RPMI8226 (cell line): ENCODE results near the gene PEAK3.

ENCODE experiments used
- DNase-seq: peaks from one replicate; pipeline ENCODE4 v3.0.0-alpha.2; 2015

PEAK3 gene

DNA sequence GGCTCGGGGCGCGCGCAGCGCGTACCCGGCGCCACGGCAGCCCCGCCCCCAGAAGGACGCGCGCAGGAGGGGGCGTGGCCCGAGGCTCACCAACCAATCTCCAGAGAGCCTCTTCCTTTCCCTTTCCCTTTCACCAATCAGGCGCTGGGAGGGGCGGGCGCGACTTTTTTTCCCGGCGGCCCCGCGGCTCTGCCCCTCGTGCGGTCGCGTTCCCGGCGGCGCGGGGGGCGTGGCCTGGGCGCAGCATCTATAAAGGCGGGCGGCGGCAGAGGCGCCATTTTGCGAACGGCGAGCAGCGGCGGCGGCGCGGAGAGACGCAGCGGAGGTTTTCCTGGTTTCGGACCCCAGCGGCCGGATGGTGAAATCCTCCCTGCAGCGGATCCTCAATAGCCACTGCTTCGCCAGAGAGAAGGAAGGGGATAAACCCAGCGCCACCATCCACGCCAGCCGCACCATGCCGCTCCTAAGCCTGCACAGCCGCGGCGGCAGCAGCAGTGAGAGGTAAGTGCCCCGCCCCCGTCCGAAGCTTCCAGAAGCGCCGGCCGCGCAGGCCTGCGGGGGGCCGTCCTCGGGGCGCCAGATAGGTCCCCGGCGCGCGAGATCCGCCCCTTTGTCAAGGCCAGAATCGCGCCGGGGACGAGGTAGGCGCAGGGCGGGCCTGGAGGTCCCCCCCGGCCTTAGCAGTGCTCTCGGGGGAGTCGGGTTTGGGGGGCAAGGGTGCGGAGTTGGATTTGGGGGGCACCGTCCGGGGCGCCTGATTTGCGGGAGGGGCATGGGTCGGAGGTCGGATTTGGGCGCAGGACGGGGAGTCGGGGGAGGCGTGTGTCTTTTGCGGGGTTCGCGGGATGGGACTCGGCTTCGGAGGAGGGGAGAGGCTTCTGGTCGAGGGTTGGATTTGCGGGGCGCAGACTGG is 12.5 kb downstream of the PEAK3 start:
- DNase-seq, result peak; percentile 97

DNA sequence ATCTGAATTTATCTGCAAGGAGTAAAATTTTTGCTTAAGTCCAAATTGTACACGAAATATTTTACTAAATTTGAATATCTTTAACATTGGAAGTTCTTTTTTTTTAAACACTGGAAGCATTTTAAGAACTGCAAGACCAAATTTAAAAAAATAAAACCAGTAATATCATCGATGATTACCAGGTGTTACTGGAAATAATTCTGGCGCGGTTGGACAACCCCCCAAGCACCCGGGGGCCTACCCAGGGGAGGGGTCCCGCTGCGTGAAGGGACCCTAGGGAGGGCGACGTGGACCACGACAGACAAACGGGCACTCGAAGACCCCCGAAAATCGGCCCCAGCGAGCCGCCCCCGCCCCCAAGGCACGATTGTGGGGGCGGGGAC is 13.1 kb downstream of the PEAK3 start:
- no peak for DNase-seq

- DNase-seq, result no peak
These were observed 13.5 kb downstream of the PEAK3 start for GRCh38 chr19:2268480-2268830.

DNA sequence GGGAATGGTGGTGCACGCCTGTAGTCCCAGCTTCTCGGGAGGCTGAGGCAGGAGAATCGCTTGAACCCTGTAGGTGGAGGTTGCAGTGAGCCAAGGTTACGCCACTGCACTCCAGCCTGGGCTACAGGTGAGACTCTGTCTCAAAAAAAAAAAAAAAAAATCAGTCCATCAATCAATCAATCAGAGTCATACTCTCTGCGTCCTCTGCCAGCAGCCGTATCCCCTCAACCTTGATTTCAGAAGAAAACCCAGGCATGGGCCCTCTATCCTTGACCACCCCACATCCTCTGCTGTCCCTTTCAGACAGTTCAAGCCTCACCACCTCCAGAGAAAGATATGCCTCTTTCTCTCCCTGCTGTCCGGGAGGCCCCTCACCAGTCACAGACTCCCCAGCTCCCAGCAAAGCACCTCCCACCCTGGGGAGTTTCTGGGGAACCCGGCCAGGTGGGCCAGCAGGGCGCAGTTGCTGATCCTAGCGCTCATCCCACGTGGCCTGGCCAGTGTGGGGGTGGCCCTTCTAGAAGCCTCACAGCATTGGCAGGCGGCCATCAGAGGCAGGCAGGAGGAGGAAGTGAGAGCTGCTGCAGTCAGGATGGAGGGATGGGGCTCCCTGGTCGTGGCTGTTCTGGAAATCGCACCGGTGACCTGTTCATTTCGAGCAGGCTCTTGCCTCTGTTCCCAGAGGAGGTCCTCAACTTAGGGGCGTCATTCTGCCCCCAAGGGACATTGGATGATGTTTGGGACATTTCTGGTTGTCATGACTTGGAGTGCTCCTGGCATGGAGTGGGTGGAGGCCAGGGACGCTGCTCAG is 15.6 kb downstream of the PEAK3 start:
- DNase-seq, result peak; percentile 98

DNA sequence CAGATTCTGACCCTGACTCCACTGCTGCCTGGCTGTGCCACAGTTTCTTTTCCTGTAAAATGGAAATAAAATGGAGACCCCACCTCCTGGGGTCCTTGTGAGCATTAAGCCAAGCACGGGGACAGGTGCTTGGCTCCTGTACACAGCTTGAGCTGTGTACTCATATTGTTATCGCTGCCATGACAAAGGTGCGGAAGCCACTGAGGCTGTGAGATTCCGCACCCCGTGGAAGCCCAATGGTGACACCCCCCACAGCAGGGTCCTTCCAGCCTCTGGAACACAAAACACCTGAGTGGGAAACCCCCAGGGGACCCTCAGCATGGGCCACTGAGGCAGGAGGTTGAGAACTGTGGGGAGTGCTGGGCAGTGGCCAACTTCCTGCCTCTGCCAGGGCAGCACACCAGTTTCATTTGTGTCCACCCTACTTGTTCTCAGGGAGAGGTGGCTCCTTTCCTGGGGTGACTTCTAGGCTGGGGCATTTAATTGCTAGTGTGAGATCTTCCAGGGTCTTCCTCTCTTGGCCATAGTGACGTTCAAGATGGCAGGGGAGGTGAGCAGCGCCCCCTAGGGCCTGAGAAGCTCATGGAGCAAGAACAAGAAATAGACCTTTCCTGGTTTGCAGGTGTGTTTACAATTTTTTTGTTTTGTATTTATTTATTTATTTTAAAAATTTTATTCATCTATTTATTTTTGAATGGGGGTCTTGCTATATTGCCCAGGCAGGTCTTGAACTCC is 20.4 kb downstream of the PEAK3 start:
- peak; percentile 66 for DNase-seq

DNA sequence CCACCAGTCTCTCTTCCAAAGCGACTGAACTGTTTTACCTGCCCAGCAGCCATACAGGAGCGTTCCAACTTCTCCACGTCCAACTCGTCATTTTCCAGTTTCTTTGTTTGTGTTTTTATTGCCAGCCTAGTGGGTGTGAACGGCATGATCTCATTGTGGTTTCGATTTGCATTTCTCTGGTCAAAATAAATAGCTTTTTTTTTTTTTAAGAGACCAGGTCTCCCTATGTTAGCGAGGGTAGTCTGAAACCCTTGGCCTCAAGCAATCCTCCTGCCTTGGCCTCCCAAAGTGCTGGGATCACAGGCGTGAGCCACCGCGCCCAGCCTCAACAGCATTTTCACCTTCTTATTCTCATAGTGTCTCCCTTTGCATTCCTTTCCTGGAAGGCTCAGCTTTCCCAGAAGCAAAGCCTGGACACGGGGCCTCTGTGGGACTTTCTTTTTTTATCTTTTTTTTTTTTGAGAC is 21.6 kb downstream of the PEAK3 start:
- DNase-seq, result peak; percentile 60

- DNase-seq, result no peak
These were observed 22.6 kb downstream of the PEAK3 start for GRCh38 chr19:2259336-2259735.

- DNase-seq, result peak; percentile 85
These were observed 25.8 kb downstream of the PEAK3 start, which contains the start of gene JSRP1 for GRCh38 chr19:2255982-2256685. JSRP1 (minus strand) TSS chr19:2256417; CDS start chr19:2255314, 1,103 bp downstream.

GRCh38 chr19:2255112-2255845 is 26.7 kb downstream of the PEAK3 start:
- peak; percentile 49 for DNase-seq

GRCh38 chr19:2254064-2254872 is 27.7 kb downstream of the PEAK3 start:
- DNase-seq, result no peak

- peak; percentile 53 for DNase-seq
These were observed 28.6 kb downstream of the PEAK3 start for GRCh38 chr19:2253106-2254063.

DNA sequence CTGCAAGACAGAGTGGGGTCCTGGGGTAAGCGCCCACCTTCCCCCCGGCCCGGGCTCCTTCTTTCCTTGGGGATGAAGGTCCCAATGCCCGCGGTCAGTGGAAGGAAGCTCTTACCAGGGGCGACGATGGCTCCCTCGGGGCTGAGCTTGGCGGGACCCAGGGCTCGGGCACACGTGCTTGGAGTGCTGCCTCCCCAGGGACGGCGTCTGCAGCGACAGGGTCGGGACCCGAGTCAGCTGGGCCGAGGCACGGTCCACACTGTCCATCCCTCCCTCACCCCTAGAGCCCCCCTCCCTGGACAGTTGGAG is 29.2 kb downstream of the PEAK3 start:
- no peak for DNase-seq

GRCh38 chr19:2252055-2252796 is 29.7 kb downstream of the PEAK3 start:
- DNase-seq, result no peak

DNA sequence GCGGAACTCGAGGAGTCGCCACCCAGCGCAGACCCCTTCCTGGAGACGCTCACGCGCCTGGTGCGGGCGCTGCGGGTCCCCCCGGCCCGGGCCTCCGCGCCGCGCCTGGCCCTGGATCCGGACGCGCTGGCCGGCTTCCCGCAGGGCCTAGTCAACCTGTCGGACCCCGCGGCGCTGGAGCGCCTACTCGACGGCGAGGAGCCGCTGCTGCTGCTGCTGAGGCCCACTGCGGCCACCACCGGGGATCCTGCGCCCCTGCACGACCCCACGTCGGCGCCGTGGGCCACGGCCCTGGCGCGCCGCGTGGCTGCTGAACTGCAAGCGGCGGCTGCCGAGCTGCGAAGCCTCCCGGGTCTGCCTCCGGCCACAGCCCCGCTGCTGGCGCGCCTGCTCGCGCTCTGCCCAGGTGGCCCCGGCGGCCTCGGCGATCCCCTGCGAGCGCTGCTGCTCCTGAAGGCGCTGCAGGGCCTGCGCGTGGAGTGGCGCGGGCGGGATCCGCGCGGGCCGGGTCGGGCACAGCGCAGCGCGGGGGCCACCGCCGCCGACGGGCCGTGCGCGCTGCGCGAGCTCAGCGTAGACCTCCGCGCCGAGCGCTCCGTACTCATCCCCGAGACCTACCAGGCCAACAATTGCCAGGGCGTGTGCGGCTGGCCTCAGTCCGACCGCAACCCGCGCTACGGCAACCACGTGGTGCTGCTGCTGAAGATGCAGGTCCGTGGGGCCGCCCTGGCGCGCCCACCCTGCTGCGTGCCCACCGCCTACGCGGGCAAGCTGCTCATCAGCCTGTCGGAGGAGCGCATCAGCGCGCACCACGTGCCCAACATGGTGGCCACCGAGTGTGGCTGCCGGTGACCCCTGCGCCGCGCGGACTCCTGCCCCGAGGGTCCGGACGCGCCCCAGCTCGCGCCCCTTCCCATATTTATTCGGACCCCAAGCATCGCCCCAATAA is 30.6 kb downstream of the PEAK3 start:
- DNase-seq, result no peak

DNA sequence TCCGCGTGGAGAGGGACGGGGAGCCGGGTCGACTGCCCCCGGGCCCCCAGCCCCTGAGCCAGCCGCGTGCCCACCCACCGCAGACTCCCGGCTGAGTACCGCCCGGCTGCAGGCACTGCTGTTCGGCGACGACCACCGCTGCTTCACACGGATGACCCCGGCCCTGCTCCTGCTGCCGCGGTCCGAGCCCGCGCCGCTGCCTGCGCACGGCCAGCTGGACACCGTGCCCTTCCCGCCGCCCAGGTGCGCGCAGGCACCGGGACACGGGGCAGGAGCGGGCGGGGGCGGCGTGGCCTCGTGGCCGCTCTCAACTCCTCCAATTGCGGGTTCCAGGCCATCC is 31.2 kb downstream of the PEAK3 start:
- no peak for DNase-seq

- no peak for DNase-seq
These were observed 31.9 kb downstream of the PEAK3 start for GRCh38 chr19:2249880-2250765.
